ENCODE results near the gene VPS51. TPM values are rescaled to one million over a fixed set of nuclear protein-coding genes. Genes with fewer than 3 reads are reported as not detected.
A peak's percentile ranks its signal among the peaks of the same experiment; 100 is the strongest.

The VPS51 gene
- polyA plus RNA-seq, 3 donors, result 109 to 192 (median 128) TPM

DNA sequence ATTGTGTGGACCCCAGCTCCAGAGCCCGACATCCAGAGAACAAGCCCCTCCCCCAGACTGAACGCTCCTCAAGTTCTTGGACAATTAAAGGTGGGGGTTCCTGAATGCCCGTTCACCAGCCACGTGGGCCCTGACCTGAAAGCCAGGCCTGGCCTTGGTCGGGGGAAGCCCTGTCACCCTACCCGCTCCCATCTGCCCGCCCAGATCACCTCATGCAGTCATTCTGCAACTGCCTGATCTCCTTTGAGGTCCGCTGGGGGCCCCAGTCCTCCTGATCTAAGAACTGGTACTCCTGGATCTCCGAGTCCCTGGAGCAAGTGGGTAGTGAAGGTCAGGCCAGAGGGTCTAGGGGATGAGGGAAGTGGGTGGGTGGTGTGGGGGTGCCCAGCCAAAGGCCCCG, 28.6 kb upstream of the VPS51 start:
- 81 to 86% (median 84%) methylated on average over 10 of the region's 10 CpGs for WGBS, 3 donors
- H3K27ac ChIP-seq (ENCODE audit: low read depth, low read length), result no peak overlapping the region

GRCh38 chr11:65069217-65069616, 26.8 kb upstream of the VPS51 start:
- WGBS, 3 donors, result 39 to 56% (median 49%) methylated on average over 9 of the region's 9 CpGs
- no peak overlapping the region for H3K27ac ChIP-seq (ENCODE audit: low read depth, low read length)

DNA sequence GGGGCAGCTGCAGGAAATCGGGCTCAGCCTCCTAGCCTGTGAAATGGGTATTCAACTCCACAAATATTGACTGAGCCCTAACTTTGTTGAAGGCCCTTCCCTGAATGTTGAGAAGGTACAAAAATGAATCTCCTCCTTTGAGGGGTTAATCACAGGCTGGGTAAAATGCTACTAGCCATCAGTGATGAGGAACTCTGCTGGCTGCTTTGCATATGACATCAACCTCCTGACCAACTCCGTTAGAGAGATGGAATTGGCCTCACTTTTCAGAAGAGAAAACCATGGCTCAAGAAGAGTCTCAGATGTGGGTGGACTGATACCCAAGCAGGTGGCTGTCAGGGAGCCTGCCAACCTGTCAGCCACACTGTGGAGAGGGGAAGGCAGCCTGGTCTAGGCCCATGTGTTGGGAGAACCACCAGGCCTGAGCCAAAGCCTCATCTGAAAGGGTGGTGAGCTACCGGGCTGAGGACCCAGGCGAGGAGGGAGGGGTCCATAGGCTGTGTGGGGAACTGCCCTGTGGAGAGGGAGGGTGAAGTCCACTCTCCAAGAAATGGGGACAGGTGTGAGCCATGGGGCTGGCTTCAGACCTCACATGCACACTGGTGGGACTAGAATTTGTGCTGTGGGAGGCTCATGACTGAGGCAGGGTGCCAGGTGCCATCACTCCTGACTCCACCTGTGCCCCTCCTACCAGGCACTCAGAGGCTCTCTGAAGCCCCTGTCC, 23.9 kb upstream of the VPS51 start:
- whole genome bisulfite sequencing, 3 donors, result 58 to 70% (median 67%) methylated on average over 4 of the region's 4 CpGs
- no peak overlapping the region for H3K27ac ChIP-seq (ENCODE audit: low read depth, low read length)

GRCh38 chr11:65072631-65072966, 23.4 kb upstream of the VPS51 start:
- H3K27ac ChIP-seq (ENCODE audit: low read depth, low read length), result no peak overlapping the region
- WGBS, 3 donors, result 24 to 75% (median 72%) methylated on average over 1 of the region's 1 CpG

DNA sequence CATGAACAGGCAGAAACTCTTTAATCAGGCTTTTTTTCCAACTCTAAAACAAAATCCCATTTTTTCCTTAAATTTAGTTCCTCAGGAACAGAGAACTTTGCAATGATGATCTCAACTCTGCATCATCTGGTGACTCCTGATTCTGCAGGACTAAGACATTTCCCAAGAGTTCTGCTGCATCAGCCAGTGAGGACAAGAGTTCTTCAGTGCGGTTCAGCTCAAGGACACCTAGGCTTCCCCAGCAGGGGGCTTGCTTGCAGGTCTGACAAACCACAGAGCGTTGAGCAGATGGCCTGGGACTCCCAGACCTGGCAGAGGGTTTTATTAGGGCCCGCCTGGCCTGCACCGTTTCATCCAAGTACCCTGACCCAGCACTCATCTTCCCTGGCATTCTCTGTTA, 18.6 kb upstream of the VPS51 start:
- WGBS, 3 donors, result 76 to 84% (median 82%) methylated on average over 4 of the region's 4 CpGs
- no peak overlapping the region for H3K27ac ChIP-seq (ENCODE audit: low read depth, low read length)

DNA sequence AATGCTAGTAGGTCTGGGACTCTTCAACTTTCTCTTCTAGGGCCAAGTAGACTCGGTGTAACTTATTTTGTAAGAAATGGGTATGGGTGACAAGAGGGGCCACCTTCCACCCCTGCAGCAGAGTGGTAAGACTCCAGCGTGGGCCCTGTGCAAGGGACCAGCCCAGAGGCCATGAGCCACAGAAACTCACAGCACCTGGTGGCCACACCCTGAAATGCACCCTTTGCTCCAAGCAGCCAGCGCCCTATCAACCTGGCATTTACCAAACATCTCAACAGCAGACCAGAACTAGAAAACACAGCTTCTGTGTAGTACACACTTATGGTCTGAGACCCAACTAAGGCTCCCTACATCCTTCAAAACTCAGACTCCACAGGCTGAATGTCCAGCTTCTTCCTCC, 17.9 kb upstream of the VPS51 start:
- H3K27ac ChIP-seq (ENCODE audit: low read depth, low read length), result no peak overlapping the region
- 34 to 59% (median 37%) methylated on average over 3 of the region's 3 CpGs for WGBS, 3 donors

- no peak overlapping the region for H3K27ac ChIP-seq (ENCODE audit: low read depth, low read length)
- 89 to 93% (median 91%) methylated on average over 9 of the region's 9 CpGs for WGBS, 3 donors
Measured at GRCh38 chr11:65078786-65079342, 17.1 kb upstream of the VPS51 start.

GRCh38 chr11:65083134-65083833, 12.7 kb upstream of the VPS51 start:
- no peak overlapping the region for H3K27ac ChIP-seq (ENCODE audit: low read depth, low read length)
- 4 to 6% (median 5%) methylated on average over 12 to 13 of the region's 13 CpGs for WGBS, 3 donors

DNA sequence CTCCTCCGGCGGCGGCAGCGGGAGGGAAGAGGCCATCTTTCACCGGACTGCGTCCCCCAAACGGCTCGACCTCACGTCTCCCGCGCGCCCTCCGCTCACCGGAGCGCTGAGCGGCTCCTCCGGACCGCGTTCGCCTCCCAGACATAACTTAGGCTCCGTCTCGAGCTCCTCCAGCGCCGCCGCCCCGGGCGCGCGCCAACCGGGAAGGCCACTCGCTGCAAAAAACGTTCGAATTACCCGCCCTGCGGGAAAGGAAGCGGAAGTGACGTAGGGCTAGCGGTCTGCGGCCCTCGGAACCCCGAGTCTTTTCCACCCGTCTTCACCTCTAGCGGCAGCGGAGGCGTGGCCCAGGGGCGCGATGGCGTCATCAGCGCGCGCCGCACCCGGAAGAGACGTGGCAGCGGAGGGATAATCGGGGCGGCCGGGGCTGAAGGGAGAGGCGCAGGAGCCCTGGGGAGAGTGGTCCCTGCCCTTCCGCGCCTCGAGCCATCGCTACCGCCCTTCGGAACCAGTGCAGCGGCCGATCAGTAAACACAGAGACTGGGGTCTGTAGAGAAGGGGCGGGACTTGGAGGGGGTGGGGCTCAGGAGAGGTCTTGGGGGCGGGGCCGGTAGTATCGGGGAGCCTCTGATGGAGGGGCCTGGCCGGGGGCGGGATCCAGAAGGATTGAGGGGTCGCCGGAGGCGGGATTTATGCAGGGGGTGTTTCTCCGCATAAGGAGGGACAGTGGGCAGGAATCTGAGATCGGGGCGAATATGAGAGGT, 12.0 kb upstream of the VPS51 start, which contains the start of the genes CDCA5 and ZFPL1:
Gene CDCA5 (minus strand): TSS at position 207 of the 764 bp plus-strand sequence. CDS start 62 bp downstream, at position 145.
Gene ZFPL1 (plus strand): TSS at position 389 of the 764 bp plus-strand sequence. CDS start 477 bp downstream, outside the sequence.
- WGBS, 3 donors, result 0% methylated on average over 66 to 79 of the region's 79 CpGs
- H3K27ac ChIP-seq (ENCODE audit: low read depth, low read length), result peak within 1 kb of the TSS; percentile 91

- no peak overlapping the region for H3K27ac ChIP-seq (ENCODE audit: low read depth, low read length)
- WGBS, 3 donors, result 37 to 47% (median 44%) methylated on average over 23 of the region's 23 CpGs
Measured at GRCh38 chr11:65084598-65085375, 11.2 kb upstream of the VPS51 start.

DNA sequence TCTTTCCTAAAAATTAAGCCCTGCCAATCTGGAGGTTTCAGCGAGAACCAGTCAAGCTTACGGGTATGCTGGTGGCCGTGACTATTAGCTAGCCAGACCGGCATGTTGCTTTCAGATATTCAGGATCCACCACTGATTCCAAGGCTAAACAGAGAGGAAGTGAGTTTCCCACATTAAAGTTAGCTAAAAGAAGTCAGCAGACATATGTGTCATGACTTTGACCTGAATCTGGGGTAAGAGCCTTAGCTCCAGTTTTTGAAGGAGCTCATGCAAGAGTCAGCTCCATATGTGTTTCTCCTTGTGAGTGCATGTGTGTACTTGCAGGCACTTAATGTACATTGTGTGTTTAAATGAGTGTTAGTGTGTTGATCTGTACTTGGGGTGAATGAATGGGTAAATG, 10.6 kb upstream of the VPS51 start:
- WGBS, 3 donors, result 85 to 92% (median 86%) methylated on average over 4 of the region's 4 CpGs
- no peak overlapping the region for H3K27ac ChIP-seq (ENCODE audit: low read depth, low read length)

DNA sequence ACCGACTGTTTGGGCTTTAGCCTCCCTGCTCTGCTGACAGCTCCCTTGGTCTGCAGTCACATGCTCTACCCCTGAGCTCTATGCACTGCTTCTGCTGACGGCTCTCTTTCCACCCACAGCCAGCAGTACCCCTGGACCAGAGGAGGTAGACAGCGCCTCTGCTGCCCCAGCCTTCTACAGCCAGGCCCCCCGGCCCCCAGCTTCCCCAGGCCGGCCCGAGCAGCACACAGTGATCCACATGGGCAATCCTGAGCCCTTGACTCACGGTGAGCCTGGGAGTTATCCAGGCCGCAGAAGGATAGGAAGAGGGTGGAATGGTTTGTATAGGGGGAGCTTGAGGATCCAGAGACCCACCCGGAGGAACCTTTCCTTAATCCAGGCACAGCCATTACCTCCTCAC, 9.2 kb upstream of the VPS51 start:
- 92 to 94% (median 92%) methylated on average over 9 of the region's 9 CpGs for WGBS, 3 donors
- H3K27ac ChIP-seq (ENCODE audit: low read depth, low read length), result no peak overlapping the region

GRCh38 chr11:65087216-65087615, 8.8 kb upstream of the VPS51 start:
- WGBS, 3 donors, result 69 to 92% (median 90%) methylated on average over 11 of the region's 11 CpGs
- H3K27ac ChIP-seq (ENCODE audit: low read depth, low read length), result no peak overlapping the region

- 84 to 97% (median 91%) methylated on average over 12 to 15 of the region's 15 CpGs for WGBS, 3 donors
- no peak overlapping the region for H3K27ac ChIP-seq (ENCODE audit: low read depth, low read length)
Measured at GRCh38 chr11:65087827-65088226, 8.2 kb upstream of the VPS51 start.

- WGBS, 3 donors, result 88 to 96% (median 93%) methylated on average over 4 of the region's 4 CpGs
- no peak overlapping the region for H3K27ac ChIP-seq (ENCODE audit: low read depth, low read length)
Measured at GRCh38 chr11:65089621-65090020, 6.4 kb upstream of the VPS51 start.

DNA sequence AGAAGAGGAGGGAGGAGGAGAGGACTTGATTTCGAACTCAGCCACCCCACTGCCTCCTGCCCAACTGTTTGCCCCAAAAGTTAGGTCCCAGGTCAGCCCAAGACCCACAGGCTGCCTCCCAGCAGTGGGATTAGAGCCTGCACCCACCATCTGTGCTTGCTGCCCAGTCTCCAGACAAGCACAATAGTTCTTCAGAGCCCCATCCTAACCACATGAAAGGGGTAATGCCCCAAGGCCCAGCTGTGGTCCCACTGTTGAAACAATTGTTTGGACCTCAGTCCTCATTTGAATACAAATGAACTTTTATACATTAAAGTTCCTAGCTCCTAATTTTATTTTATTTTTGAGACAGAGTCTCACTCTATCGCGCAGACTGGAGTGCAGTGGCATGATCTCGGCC, 5.4 kb upstream of the VPS51 start:
- H3K27ac ChIP-seq (ENCODE audit: low read depth, low read length), result no peak overlapping the region
- 92 to 98% (median 95%) methylated on average over 4 of the region's 4 CpGs for WGBS, 3 donors

DNA sequence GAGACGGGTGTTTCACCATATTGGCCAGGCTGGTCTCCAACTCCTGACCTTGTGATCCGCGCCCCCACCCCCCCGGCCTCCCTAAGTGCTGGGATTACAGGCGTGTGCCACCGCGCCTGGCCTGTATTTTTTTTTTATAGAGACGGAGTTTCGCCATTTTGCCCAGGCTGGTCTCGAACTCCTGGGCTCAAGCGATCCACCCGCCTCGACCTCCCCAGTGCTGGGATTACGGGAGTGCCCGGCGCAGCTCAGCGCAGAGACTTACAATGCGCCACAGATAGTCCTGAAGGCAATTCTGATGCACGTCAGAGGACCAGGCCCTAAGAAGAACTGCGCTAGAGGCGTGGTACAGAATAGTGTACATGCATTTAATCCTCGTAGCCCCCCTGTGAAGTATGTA, 587 bp upstream of the VPS51 start:
- H3K27ac ChIP-seq (ENCODE audit: low read depth, low read length), result no peak overlapping the region
- 62 to 81% (median 80%) methylated on average over 22 of the region's 22 CpGs for WGBS, 3 donors

GRCh38 chr11:65096926-65097325, 912 bp downstream of the VPS51 start:
- WGBS, 3 donors, result 24 to 43% (median 38%) methylated on average over 8 of the region's 8 CpGs
- H3K27ac ChIP-seq (ENCODE audit: low read depth, low read length), result no peak overlapping the region

Measured in adipose tissue (tissue), 3 donors.